HEK293 (cell line): ENCODE results near the gene VDAC1.

Experiments used
- CTCF ChIA-PET: fragments of 350-600 bp; formaldehyde crosslinking; extraction: SDS; loops from one replicate; lab custom pipeline; 2021; ENCODE audit warnings: antibody characterized with exemption; lab: Yijun Ruan, JAX
- POLR2A ChIA-PET: fragments of 300-600 bp; formaldehyde crosslinking; extraction: SDS; loops from one replicate; lab custom pipeline; 2020; ENCODE audit warnings: antibody characterized with exemption, inconsistent platforms; lab: Yijun Ruan, JAX
- H3K27ac ChIP-seq: fragments of 200-500 bp; sonication (Bioruptor generic); 2 replicates; pipeline ENCODE4 v1.5.1; 2014; ENCODE audit warnings: low read depth, low read length, control low read depth, inconsistent platforms; ENCODE audit errors: extremely low read depth
- H3K36me3 ChIP-seq, 2 experiments: fragments of 200-500 bp in 1 of 2; sonication (Bioruptor generic) in 1 of 2; 1 replicate in 1 of 2; 2 replicates in 1 of 2; pipeline ENCODE4 v1.5.1; 2014 to 2017; ENCODE audit warnings: inconsistent platforms in 2 of 2, low read length in 2 of 2; ENCODE audit not compliant: control insufficient read depth in 2 of 2, insufficient read depth in 1 of 2
- H3K4me1 ChIP-seq: fragments of 200-500 bp; sonication (Bioruptor generic); 2 replicates; pipeline ENCODE4 v1.5.1; 2014; ENCODE audit warnings: mild to moderate bottlenecking, low read length, inconsistent platforms; ENCODE audit not compliant: control insufficient read depth, insufficient read depth
- H3K4me3 ChIP-seq: 2 replicates; pipeline ENCODE4 v1.5.1; 2011; ENCODE audit warnings: low read depth, mild to moderate bottlenecking, control low read depth, low read length, moderate library complexity
- H3K9me3 ChIP-seq: fragments of 200-500 bp; sonication (Bioruptor generic); 2 replicates; pipeline ENCODE4 v1.5.1; 2014; ENCODE audit warnings: low read depth, low read length, inconsistent platforms; ENCODE audit not compliant: control insufficient read depth, insufficient read depth
- IKZF3 ChIP-seq: fragments of 450-650 bp; IDR thresholded peaks from 2 replicates; pipeline ENCODE4 v1.5.0; 2018; ENCODE audit warnings: missing biosample characterization, mild to moderate bottlenecking, missing genetic modification characterization, moderate library complexity
- YY1 ChIP-seq: fragments of 450-650 bp; formaldehyde crosslinking; IDR thresholded peaks from 2 replicates; pipeline ENCODE4 v1.5.1; 2018; ENCODE audit warnings: missing biosample characterization, missing genetic modification characterization
- ZBTB17 ChIP-seq: fragments of 450-650 bp; formaldehyde crosslinking; IDR thresholded peaks from 2 replicates; pipeline ENCODE4 v1.5.1; 2016; ENCODE audit warnings: missing biosample characterization, missing genetic modification characterization
- ZEB2 ChIP-seq: fragments of 450-650 bp; formaldehyde crosslinking; IDR thresholded peaks from 2 replicates; pipeline ENCODE4 v1.5.1; 2016; ENCODE audit warnings: missing biosample characterization, missing genetic modification characterization
- ZFP3 ChIP-seq: fragments of 450-650 bp; formaldehyde crosslinking; IDR thresholded peaks from 2 replicates; pipeline ENCODE4 v1.5.1; 2016; ENCODE audit warnings: low read depth, missing biosample characterization, missing genetic modification characterization
- ZNF132 ChIP-seq: fragments of 450-650 bp; formaldehyde crosslinking; IDR thresholded peaks from 2 replicates; pipeline ENCODE4 v1.5.1; 2017; ENCODE audit warnings: missing biosample characterization, missing genetic modification characterization, borderline replicate concordance
- ZNF394 ChIP-seq: fragments of 450-650 bp; formaldehyde crosslinking; IDR thresholded peaks from 2 replicates; pipeline ENCODE4 v1.5.1; 2016; ENCODE audit warnings: missing biosample characterization, missing genetic modification characterization, mild to moderate bottlenecking, moderate library complexity, borderline replicate concordance
- ZNF473 ChIP-seq: fragments of 450-650 bp; formaldehyde crosslinking; IDR thresholded peaks from 2 replicates; pipeline ENCODE4 v1.5.1; 2017; ENCODE audit warnings: missing biosample characterization, missing genetic modification characterization
- ZNF558 ChIP-seq: fragments of 450-650 bp; formaldehyde crosslinking; IDR thresholded peaks from 2 replicates; pipeline ENCODE4 v1.5.1; 2016; ENCODE audit warnings: missing biosample characterization, missing genetic modification characterization
- ZNF610 ChIP-seq: fragments of 450-650 bp; formaldehyde crosslinking; IDR thresholded peaks from 2 replicates; pipeline ENCODE4 v1.5.1; 2016; ENCODE audit warnings: missing biosample characterization, missing genetic modification characterization, borderline replicate concordance
- ZNF777 ChIP-seq: fragments of 450-650 bp; formaldehyde crosslinking; IDR thresholded peaks from 2 replicates; pipeline ENCODE4 v1.5.1; 2017; ENCODE audit warnings: missing biosample characterization, missing genetic modification characterization, borderline replicate concordance
- TF ChIP-seq, protein P1 (sequence below): fragments of 450-650 bp; IDR thresholded peaks from 2 replicates; pipeline ENCODE4 v1.5.1; 2018; ENCODE audit warnings: missing biosample characterization, missing genetic modification characterization
- TF ChIP-seq, protein P2 (sequence below): fragments of 450-650 bp; formaldehyde crosslinking; IDR thresholded peaks from 2 replicates; pipeline ENCODE4 v1.5.1; 2016; ENCODE audit warnings: missing biosample characterization, missing genetic modification characterization

VDAC1 gene

DNA sequence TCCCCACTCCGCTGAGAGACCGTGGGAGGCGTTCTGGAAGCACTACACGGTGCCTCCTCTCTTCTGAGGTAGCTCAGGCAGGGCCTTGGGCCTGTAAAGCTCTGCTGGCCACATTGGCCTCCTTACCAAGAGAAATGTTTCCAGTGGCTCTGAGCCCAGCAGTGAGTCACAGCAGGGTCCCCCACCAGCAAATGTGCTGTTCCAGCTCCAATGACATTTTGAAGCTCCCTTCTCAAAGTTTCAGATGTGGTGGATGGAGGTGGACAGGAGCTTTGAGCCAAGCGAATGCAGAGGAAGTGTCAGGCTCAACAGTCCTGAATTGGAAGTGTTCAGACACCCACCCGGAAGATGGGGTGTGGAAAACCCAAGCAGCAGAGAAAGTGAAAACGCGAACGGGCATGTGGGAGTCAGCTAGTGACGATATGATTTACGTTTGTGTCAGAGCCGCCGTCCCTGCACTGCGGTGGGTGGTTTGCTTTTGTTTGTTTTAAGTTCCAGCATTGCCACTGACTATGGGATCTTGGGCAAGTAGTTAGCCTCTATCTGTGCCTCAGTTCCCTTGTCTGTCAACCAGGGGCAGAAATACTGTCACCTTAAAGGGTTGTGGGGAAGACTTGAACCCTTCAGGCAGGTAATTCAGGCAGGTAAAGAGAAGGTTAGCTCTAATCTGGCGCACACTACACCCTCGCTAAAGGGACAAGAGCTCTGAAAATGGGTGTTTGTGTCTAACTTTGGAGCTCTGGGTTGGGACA is 74.5 kb downstream of the VDAC1 start (continued):
- TF ChIP-seq ZNF132 (tag by site-specific recombination) = no peak

GRCh38 chr5:133928587-133929393 is 76.0 kb downstream of the VDAC1 start:
- Histone ChIP-seq H3K9me3 (no peaks in the 10 kb centered on the region), H3K27ac (no peak overlapping the region), H3K4me1 (no peaks in the 10 kb centered on the region), H3K36me3 (no peaks in the 10 kb centered on the region), H3K4me3 (no peak overlapping the region)
- no peak for TF ChIP-seq IKZF3 (tag by site-specific recombination)
- TF ChIP-seq ZFP3 (tag by site-specific recombination) = no peak
- TF ChIP-seq ZNF558 (tag by site-specific recombination) = no peak
- no peak for TF ChIP-seq YY1 (tag by site-specific recombination)
- no peak for TF ChIP-seq ZEB2 (tag by site-specific recombination)
- no peak for TF ChIP-seq ZNF610
- TF ChIP-seq ZNF777 (tag by site-specific recombination) = no peak
- no peak for TF ChIP-seq ZNF473 (tag by site-specific recombination)
- TF ChIP-seq, protein P1, sequence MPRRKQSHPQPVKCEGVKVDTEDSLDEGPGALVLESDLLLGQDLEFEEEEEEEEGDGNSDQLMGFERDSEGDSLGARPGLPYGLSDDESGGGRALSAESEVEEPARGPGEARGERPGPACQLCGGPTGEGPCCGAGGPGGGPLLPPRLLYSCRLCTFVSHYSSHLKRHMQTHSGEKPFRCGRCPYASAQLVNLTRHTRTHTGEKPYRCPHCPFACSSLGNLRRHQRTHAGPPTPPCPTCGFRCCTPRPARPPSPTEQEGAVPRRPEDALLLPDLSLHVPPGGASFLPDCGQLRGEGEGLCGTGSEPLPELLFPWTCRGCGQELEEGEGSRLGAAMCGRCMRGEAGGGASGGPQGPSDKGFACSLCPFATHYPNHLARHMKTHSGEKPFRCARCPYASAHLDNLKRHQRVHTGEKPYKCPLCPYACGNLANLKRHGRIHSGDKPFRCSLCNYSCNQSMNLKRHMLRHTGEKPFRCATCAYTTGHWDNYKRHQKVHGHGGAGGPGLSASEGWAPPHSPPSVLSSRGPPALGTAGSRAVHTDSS (tag by site-specific recombination) = no peak
- ChIA-PET POLR2A (no interaction called here), CTCF (interaction anchor here (0.7 kb wide), 1 partner anchor 10 kb away, joined by 3 read pairs; no protein-coding TSS in a partner anchor)

GRCh38 chr5:133927300-133928180 is 77.2 kb downstream of the VDAC1 start:
- ChIA-PET CTCF (no interaction called here), POLR2A (no interaction called here)
- Histone ChIP-seq H3K4me1 (no peaks in the 10 kb centered on the region), H3K36me3 (no peaks in the 10 kb centered on the region), H3K27ac (no peak overlapping the region), H3K4me3 (no peak overlapping the region), H3K9me3 (no peaks in the 10 kb centered on the region)
- TF ChIP-seq, protein P2, sequence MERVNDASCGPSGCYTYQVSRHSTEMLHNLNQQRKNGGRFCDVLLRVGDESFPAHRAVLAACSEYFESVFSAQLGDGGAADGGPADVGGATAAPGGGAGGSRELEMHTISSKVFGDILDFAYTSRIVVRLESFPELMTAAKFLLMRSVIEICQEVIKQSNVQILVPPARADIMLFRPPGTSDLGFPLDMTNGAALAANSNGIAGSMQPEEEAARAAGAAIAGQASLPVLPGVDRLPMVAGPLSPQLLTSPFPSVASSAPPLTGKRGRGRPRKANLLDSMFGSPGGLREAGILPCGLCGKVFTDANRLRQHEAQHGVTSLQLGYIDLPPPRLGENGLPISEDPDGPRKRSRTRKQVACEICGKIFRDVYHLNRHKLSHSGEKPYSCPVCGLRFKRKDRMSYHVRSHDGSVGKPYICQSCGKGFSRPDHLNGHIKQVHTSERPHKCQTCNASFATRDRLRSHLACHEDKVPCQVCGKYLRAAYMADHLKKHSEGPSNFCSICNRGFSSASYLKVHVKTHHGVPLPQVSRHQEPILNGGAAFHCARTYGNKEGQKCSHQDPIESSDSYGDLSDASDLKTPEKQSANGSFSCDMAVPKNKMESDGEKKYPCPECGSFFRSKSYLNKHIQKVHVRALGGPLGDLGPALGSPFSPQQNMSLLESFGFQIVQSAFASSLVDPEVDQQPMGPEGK (tag by site-specific recombination) = no peak
- TF ChIP-seq ZNF394 (tag by site-specific recombination) (no peak), ZBTB17 (tag by site-specific recombination) (no peak)
